Panc1 (cell line): ENCODE measurements around the gene PPP6C. TPM values are rescaled to one million over a fixed set of nuclear protein-coding genes. Genes with fewer than 3 reads are reported as not detected.
"Not testable (repeated sequence)": the region's sequence is repeated elsewhere in the genome, so short reads cannot be mapped to it uniquely, and the experiment has no call there.

ENCODE experiments used
- ATAC-seq: fragments of 200-7000 bp; cut with Tn5 transposase; 2 replicates; pipeline ENCODE4 v1.9.1; 2020; ENCODE audit warnings: mild to moderate bottlenecking, moderate library complexity
- BruUV-seq: library from RNA; stranded (reverse); fragments of 400-500 nt; replicated peaks from 2 replicates; lab custom pipeline; 2021; lab: Mats Ljungman, UMichigan
- CTCF ChIA-PET: fragments of 300-600 bp; sonication (Branson Sonifier 250); formaldehyde crosslinking; loops from one replicate; lab custom pipeline; 2022; ENCODE audit warnings: antibody characterized with exemption; lab: Charles Lee
- POLR2A ChIA-PET: fragments of 300-600 bp; sonication (Branson Sonifier 250); formaldehyde crosslinking; loops from one replicate; lab custom pipeline; 2022; ENCODE audit warnings: antibody characterized with exemption; lab: Charles Lee
- DNase-seq: peaks from one replicate; pipeline ENCODE4 v3.0.0-alpha.2; 2010; ENCODE audit warnings: low read depth, low spot score
- H3K27ac ChIP-seq: 2 replicates; pipeline ENCODE4 v1.5.1; 2011; ENCODE audit warnings: mild to moderate bottlenecking, low read length, inconsistent platforms
- H3K27me3 ChIP-seq: fragments of 200-500 bp; sonication (Bioruptor generic); 2 replicates; pipeline ENCODE4 v1.6.0; 2014; ENCODE audit warnings: low read length, inconsistent platforms; ENCODE audit not compliant: control insufficient read depth, insufficient read depth
- H3K36me3 ChIP-seq: fragments of 200-500 bp; sonication (Bioruptor generic); 2 replicates; pipeline ENCODE4 v1.5.1; 2014; ENCODE audit warnings: inconsistent platforms, mild to moderate bottlenecking, low read length, moderate library complexity; ENCODE audit not compliant: control insufficient read depth, insufficient read depth
- H3K4me1 ChIP-seq: 2 replicates; pipeline ENCODE4 v1.5.1; 2011; ENCODE audit warnings: inconsistent platforms, mild to moderate bottlenecking, low read length, moderate library complexity; ENCODE audit not compliant: control insufficient read depth, insufficient read depth
- H3K4me3 ChIP-seq, 2 experiments: 2 replicates each; pipeline ENCODE4 v1.5.1; 2011 to 2012; ENCODE audit warnings: low read depth in 2 of 2, low read length in 2 of 2, mild to moderate bottlenecking in 2 of 2, inconsistent platforms in 1 of 2, moderate library complexity in 1 of 2
- H3K9me3 ChIP-seq: fragments of 200-500 bp; sonication (Bioruptor generic); 2 replicates; pipeline ENCODE4 v1.5.1; 2014; ENCODE audit warnings: low read depth, mild to moderate bottlenecking, inconsistent platforms, low read length, moderate library complexity; ENCODE audit not compliant: control insufficient read depth, insufficient read depth
- CTCF ChIP-seq: fragments of 450-650 bp; IDR thresholded peaks from 2 replicates; pipeline ENCODE4 v1.5.1; 2017; ENCODE audit warnings: mild to moderate bottlenecking
- POLR2AphosphoS5 ChIP-seq: IDR thresholded peaks from 2 replicates; pipeline ENCODE4 v1.6.1; 2012; ENCODE audit warnings: mild to moderate bottlenecking, low read depth, low read length, moderate library complexity
- REST ChIP-seq, 2 experiments: IDR thresholded peaks; 2 replicates each; pipeline ENCODE4 v1.6.1; 2011 to 2012; ENCODE audit warnings: low read depth in 2 of 2, control low read depth in 1 of 2, low read length in 1 of 2, mild to moderate bottlenecking in 1 of 2, moderate library complexity in 1 of 2; ENCODE audit not compliant: insufficient read depth in 1 of 2
- SIN3A ChIP-seq: IDR thresholded peaks from 2 replicates; pipeline ENCODE4 v1.6.1; 2012; ENCODE audit warnings: low read depth, mild to moderate bottlenecking, low read length, moderate library complexity, borderline replicate concordance; ENCODE audit not compliant: insufficient read depth
- TCF7L2 ChIP-seq: IDR thresholded peaks from 2 replicates; pipeline ENCODE4 v1.6.1; 2011; ENCODE audit warnings: mild to moderate bottlenecking, low read depth, low read length, inconsistent platforms
- in situ Hi-C: cut with HindIII; loops from 2 replicates; pipeline ENCODE4 v1.10.0; 2016; ENCODE audit warnings: low sequenced_read_pairs, low pct_unique_long_range_greater_than_20kb
- intact Hi-C: fragments of 100-400 bp; cut with micrococcal nuclease; formaldehyde crosslinking; loops from one replicate; pipeline ENCODE4 v1.10.0; 2022; ENCODE audit not compliant: unreplicated experiment
- total RNA-seq: library from RNA; stranded (reverse); gene quantifications from one replicate; pipeline ENCODE4 v1.2.1, GENCODE V29; 2021; ENCODE audit not compliant: unreplicated experiment

Gene PPP6C
- total RNA-seq, 1 experiment from 2014 or later: 27.3 TPM

- ATAC-seq: no peak
- Histone ChIP-seq H3K4me3 (no peak overlapping the region), H3K4me1 (no peaks in the 10 kb centered on the region), H3K27ac (no peak overlapping the region), H3K27me3 (no peaks in the 10 kb centered on the region), H3K36me3 (no peaks in the 10 kb centered on the region), H3K9me3 (no peaks in the 10 kb centered on the region)
- DNase-seq: no peak
- TF ChIP-seq SIN3A: no peak
- TF ChIP-seq TCF7L2: no peak
- no peak for TF ChIP-seq REST (IDR thresholded peaks at IDR 0.05; ENCODE audit: insufficient read depth in 1 of 2, low read depth in 2 of 2, low read length in 1 of 2)
- no peak for TF ChIP-seq CTCF
- TF ChIP-seq POLR2AphosphoS5: no peak
- intact Hi-C loops (no loop called here), in situ Hi-C loops (no loop called here)
- no TSS peak for BruUV-seq
- ChIA-PET POLR2A (no interaction called here), CTCF (no interaction called here)
Measured at GRCh38 chr9:125180876-125181275, 8.7 kb downstream of the PPP6C start.

GRCh38 chr9:125179776-125180175 is 9.8 kb downstream of the PPP6C start:
- CTCF ChIA-PET, H3K27ac ChIP-seq, POLR2A ChIA-PET, BruUV-seq, H3K9me3 ChIP-seq, intact Hi-C loops, ATAC-seq, H3K36me3 ChIP-seq, in situ Hi-C loops, DNase-seq, H3K4me1 ChIP-seq, H3K4me3 ChIP-seq, H3K27me3 ChIP-seq: not testable (repeated sequence)

- in situ Hi-C loops: no loop called here
- H3K36me3 ChIP-seq: no peaks in the 10 kb centered on the region
- no peak for ATAC-seq
- no peak overlapping the region for H3K27ac ChIP-seq
- H3K9me3 ChIP-seq: no peaks in the 10 kb centered on the region
- intact Hi-C loops: no loop called here
- ChIA-PET POLR2A (no interaction called here), CTCF (no interaction called here)
- DNase-seq: no peak
- TF ChIP-seq CTCF: no peak
- no peak for TF ChIP-seq POLR2AphosphoS5
- TF ChIP-seq SIN3A: no peak
- no peak for TF ChIP-seq REST (IDR thresholded peaks at IDR 0.05; ENCODE audit: insufficient read depth in 1 of 2, low read depth in 2 of 2, low read length in 1 of 2)
- no peak for TF ChIP-seq TCF7L2
- BruUV-seq: no TSS peak
- H3K4me3 ChIP-seq: no peak overlapping the region
- no peaks in the 10 kb centered on the region for H3K27me3 ChIP-seq
- no peaks in the 10 kb centered on the region for H3K4me1 ChIP-seq
Measured at GRCh38 chr9:125177888-125178287, 11.7 kb downstream of the PPP6C start.
